Heart right ventricle (tissue), 16 donors: Measurements from ENCODE around the gene KSR2. TPM values are rescaled to one million over a fixed set of nuclear protein-coding genes. Genes with fewer than 3 reads are reported as not detected.
"Not testable (repeated sequence)": the region's sequence is repeated elsewhere in the genome, so short reads cannot be mapped to it uniquely, and the experiment has no call there.

Experiments
- ATAC-seq, 8 donors: fragments of 200-7000 bp; cut with Tn5 transposase; one replicate each; pipeline ENCODE4 v1.9.1; 2020; ENCODE audit warnings: mild to moderate bottlenecking in 8 of 8, moderate library complexity in 8 of 8, moderate number of reproducible peaks in 1 of 8
- DNase-seq, 2 donors: peaks; one replicate each; pipeline ENCODE4 v3.0.0-alpha.2; 2020
- H3K27ac ChIP-seq, 10 donors: fragments of 200-600 bp; sonication (generic) in 2 of 10; one replicate each; pipeline versions ENCODE4 v1.5.0 to v1.8.0; 2020 to 2022; ENCODE audit warnings: mild to moderate bottlenecking in 3 of 10
- H3K27me3 ChIP-seq, 7 donors: fragments of 200-600 bp; one replicate each; pipeline ENCODE4 v1.8.0; 2021 to 2022; ENCODE audit warnings: mild to moderate bottlenecking in 2 of 7
- H3K36me3 ChIP-seq, 9 donors: fragments of 200-600 bp; sonication (generic) in 1 of 9; one replicate each; pipeline versions ENCODE4 v1.5.0 to v1.8.0; 2020 to 2022; ENCODE audit warnings: mild to moderate bottlenecking in 2 of 9
- H3K4me1 ChIP-seq, 9 donors: fragments of 200-600 bp; sonication (generic) in 1 of 9; one replicate each; pipeline versions ENCODE4 v1.5.0 to v1.8.0; 2020 to 2022; ENCODE audit warnings: mild to moderate bottlenecking in 4 of 9
- H3K4me3 ChIP-seq, 10 donors: fragments of 200-600 bp; sonication (generic) in 2 of 10; one replicate each; pipeline versions ENCODE4 v1.5.0 to v1.8.0; 2020 to 2022; ENCODE audit warnings: mild to moderate bottlenecking in 7 of 10, moderate library complexity in 2 of 10
- H3K9me3 ChIP-seq, 11 donors: fragments of 200-600 bp in 10 of 11; sonication (generic) in 2 of 11; one replicate each; pipeline versions ENCODE4 v1.5.0 to v1.8.0; 2013 to 2022; ENCODE audit warnings: mild to moderate bottlenecking in 2 of 11, control low read depth in 1 of 11, moderate library complexity in 1 of 11
- CTCF ChIP-seq, 9 donors: fragments of 200-600 bp; sonication (generic) in 2 of 9; IDR thresholded peaks; one replicate each; pipeline versions ENCODE4 v1.5.0 to v1.8.0; 2021 to 2022; ENCODE audit warnings: antibody characterized with exemption in 9 of 9, mild to moderate bottlenecking in 5 of 9, moderate library complexity in 1 of 9
- WGBS, 2 donors: extraction: QIAGEN DNeasy Blood & Tissue Kit; methylation state at CpG; one replicate each; pipeline ENCODE4 v1.1.7; 2013; ENCODE audit warnings: inconsistent platforms in 1 of 2; 5-methylcytosine and 5-hydroxymethylcytosine counted together
- intact Hi-C, 10 donors: fragments of 100-400 bp; cut with DNase I; formaldehyde crosslinking; loops; one replicate each; pipeline versions ENCODE4 v1.11.1 to v1.14.2; 2022
- polyA plus RNA-seq, 2 donors: library from polyadenylated mRNA; stranded (reverse); fragments of 200-250 nt; gene quantifications; one replicate each; pipeline ENCODE4 v1.2.3, GENCODE V29; 2013
- total RNA-seq, 10 donors: library from RNA; stranded (reverse); fragmentation: NEBNext Ultra II Directional in 3 of 10; extraction: Animal tissue kit (Norgen Biotek cat#: 25700) in 3 of 10; gene quantifications; one replicate each; pipeline versions ENCODE4 v1.2.1 to v1.2.4, GENCODE V29; 2021 to 2023
- donor health status: Arrhythmogenic right ventricular cardiomyopathy.
- donor health status: ischemic (EF 13 %, LVEDD 7.1; RV severe dilation, severe dysfunction).
- donor health status: healthy with polysubstance abuse.
- donor health status: DM: no; HTN: yes; CAD: no.
- donor health status: DM: no; HTN: no; CAD: no.
- donor health status: ischemic (EF 25% LVEDD 6.9; RV normal size, moderate dysfunction).
- donor health status: ischemic (EF 25% LVEDD 5.7; RV mildly dilated, moderate dysfunction).
- donor health status: healthy.
- donor health status: DM: yes; HTN: yes; CAD: no.
- donor health status: Ischemic cardiomyopathy.
- donor health status: ischemic (EF 35%, LVEDD 5.7; RV mildly dilated, moderate dysfunction).
- donor health status: nonischemic (EF 11% LVEDD 7.7; RV severe dilation, severe dysfunction).
- donor health status: DM: yes; HTN: yes; CAD: no.
- donor health status: PGD.
- donor health status: ischemic (EF 29% LVEDD 5.4; RV normal size, mild dysfunction).
- donor health status: nonischemic (EF 23%, LVEDD 6.1; RV moderate dilation, normal function).

The KSR2 gene
- total and polyA plus RNA-seq, 12 donors = 0.02 TPM; not detected in 9

DNA sequence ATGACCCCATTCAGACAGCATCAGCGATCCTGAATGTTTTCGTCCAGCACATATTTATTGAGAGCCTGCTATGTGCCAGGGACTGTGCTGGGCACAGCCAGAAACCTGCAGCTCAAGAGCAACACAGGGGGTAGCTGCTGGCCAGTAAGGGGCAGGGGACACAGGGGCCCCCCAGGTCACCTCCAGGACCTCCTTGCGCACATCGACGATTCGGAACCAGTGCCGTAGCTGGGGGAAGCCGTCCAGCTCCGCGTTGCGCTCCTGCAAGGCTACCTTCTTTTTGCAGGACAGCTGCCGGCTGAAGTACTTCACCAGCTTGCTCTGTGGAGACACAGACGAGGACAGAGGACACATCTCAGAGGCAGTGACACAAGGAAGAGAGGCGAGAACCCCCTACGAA is 108.7 kb downstream of the KSR2 start:
- Histone ChIP-seq H3K36me3 (no peaks in the 10 kb centered on the region), H3K9me3 (peaks cover 0 to 6% (median 0%) of the 10 kb centered on the region in 11 donors), H3K27ac (no peak overlapping the region), H3K27me3 (peaks cover 0 to 52% (median 14%) of the 10 kb centered on the region in 7 donors), H3K4me1 (no peaks in the 10 kb centered on the region), H3K4me3 (no peak overlapping the region)
- 85 to 86% methylated on average over 15 of the region's 15 CpGs for WGBS, 2 donors
- no peak for DNase-seq
- intact Hi-C loops = no loop called here
- no peak for ATAC-seq
- no peak for TF ChIP-seq CTCF (IDR thresholded peaks at IDR 0.05)

DNA sequence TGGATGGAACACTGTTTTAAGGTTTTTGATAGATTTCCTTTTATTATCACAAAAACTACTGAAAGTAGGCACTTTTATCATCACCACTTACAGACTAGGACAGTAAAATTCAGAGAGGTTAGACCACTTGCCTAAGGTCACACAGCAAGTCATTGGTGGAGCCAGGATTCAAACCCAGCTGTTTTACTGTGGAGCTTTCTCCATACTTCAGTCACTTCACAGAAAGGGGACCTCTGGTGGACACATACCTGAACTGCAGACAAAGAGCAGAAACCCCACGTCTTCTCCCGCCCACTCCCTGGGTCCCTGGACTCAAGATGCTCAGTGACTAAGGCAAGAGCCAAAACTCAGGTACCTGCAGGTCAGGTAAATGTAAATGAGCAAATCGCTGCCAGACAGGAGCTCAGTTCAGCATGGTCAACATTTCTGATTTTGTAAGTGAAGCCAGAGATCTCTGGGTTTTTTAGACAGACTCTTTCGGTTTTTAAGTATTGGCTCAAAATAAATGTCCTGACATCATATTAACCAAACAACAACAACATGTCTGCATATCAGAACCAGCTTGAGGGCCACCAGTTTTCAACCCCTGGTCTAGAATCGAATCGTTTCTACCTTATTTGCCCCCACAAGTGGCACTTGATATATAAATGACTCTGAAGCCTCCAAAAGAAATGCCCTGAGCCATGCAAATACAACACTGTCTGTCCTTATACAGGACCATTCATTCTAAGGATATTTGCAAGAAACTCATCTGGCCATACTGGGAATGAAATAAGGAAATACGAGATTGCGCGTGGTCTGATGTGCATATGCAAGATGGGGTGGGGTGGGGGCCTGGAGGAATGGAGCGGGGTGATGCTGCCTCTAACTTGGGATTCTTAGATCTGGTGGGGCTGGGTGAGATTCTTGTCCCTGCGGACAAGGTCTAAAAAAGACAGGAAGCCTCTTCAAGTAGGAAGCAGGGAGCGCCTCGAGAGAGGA is 110.9 kb downstream of the KSR2 start:
- TF ChIP-seq CTCF (IDR thresholded peaks at IDR 0.05) = peak in 8 of 9 donors; percentile 43 to 71 (median 50)
- 65 to 66% methylated on average over 13 of the region's 13 CpGs for WGBS, 2 donors
- ATAC-seq (no peak), DNase-seq (peak in 1 of 2 donors; percentile 7)
- no peak overlapping the region for H3K27ac ChIP-seq
- H3K4me3 ChIP-seq = no peak overlapping the region
- peaks cover 0 to 13% (median 0%) of the 10 kb centered on the region in 11 donors for H3K9me3 ChIP-seq
- H3K27me3 ChIP-seq = peaks cover 0 to 44% (median 10%) of the 10 kb centered on the region in 7 donors
- intact Hi-C loops = no loop called here
- no peaks in the 10 kb centered on the region for H3K36me3 ChIP-seq
- no peaks in the 10 kb centered on the region for H3K4me1 ChIP-seq

DNA sequence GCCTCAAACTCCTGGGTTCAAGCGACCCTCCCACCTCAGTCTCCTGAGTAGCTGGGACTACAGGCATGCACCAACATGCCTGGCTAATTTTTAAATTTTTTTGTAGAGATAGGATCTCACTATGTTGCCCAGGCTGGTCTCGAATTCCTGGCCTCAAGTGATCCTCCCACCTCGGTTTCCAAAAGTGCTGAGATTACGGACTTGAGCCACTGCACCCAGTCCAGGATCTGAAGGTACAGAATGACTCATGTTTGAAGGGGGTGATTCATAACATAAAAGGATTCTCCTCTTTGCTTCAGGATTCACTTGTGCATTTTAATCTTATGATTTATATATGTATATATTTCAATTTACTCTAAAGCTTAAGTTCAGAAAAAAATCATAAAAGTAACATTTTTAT is 111.7 kb downstream of the KSR2 start:
- intact Hi-C loops, H3K27ac ChIP-seq, H3K4me1 ChIP-seq, H3K36me3 ChIP-seq, H3K4me3 ChIP-seq, DNase-seq, ATAC-seq: not testable (repeated sequence)
- H3K9me3 ChIP-seq = peaks cover 0 to 13% (median 0%) of the 10 kb centered on the region in 11 donors
- 53 to 56% methylated on average over 4 of the region's 4 CpGs for WGBS, 2 donors
- H3K27me3 ChIP-seq = peaks cover 0 to 41% (median 10%) of the 10 kb centered on the region in 7 donors

DNA sequence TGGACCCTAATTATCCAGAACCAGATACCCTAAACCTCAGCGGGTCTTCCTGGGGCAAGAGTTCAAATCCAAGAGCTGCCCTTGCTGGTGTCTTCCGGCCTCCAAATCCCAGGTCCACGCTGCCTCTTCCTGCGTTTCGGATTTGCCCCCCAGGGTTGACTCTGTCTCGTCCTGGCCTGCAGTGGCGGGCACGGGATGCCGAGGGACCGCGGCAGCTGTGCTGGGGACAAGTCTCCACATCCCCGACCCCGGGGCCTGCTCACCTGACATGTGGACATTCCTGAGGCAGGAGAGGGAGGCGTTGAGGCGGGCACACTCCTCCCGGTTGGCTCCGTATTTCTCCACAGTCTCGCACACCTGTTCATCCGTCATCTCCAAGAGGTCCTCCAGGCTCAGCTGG is 113.6 kb downstream of the KSR2 start:
- Histone ChIP-seq H3K27me3 (peaks cover 0 to 32% (median 11%) of the 10 kb centered on the region in 7 donors), H3K4me1 (no peaks in the 10 kb centered on the region), H3K9me3 (peaks cover 0 to 13% (median 0%) of the 10 kb centered on the region in 11 donors), H3K36me3 (no peaks in the 10 kb centered on the region), H3K27ac (no peak overlapping the region), H3K4me3 (no peak overlapping the region)
- WGBS, 2 donors = 89% methylated on average over 19 of the region's 19 CpGs
- ATAC-seq = no peak
- intact Hi-C loops = no loop called here
- no peak for DNase-seq
- no peak for TF ChIP-seq CTCF (IDR thresholded peaks at IDR 0.05)
